Amniotic epithelial cell (primary cell): Measurements from ENCODE around the gene TMEM272.
A peak's percentile ranks its signal among the peaks of the same experiment; 100 is the strongest.

Source experiments
- DNase-seq: peaks from one replicate; pipeline ENCODE4 v3.0.0-alpha.2; 2010; ENCODE audit warnings: low read depth

TMEM272 gene

DNA sequence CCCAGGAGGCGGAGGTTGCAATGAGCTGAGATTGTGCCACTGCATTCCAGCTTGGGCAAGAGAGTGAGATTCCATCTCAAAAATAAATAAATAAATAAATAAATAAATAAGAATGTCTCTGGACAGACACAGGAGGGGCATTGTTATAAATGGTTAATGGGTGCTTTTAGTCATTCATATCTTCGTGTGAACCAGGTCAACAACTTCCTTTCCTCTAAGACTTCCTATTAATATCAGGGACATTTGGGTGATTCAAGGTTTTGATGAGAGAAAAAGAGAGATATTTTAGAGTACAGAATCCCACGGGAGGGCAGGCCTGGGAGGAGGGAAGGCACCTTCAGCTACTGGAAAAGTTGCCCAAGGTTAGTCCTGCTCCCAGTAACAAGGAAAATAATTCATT is 64.9 kb downstream of the TMEM272 start:
- peak; percentile 50 for DNase-seq

DNA sequence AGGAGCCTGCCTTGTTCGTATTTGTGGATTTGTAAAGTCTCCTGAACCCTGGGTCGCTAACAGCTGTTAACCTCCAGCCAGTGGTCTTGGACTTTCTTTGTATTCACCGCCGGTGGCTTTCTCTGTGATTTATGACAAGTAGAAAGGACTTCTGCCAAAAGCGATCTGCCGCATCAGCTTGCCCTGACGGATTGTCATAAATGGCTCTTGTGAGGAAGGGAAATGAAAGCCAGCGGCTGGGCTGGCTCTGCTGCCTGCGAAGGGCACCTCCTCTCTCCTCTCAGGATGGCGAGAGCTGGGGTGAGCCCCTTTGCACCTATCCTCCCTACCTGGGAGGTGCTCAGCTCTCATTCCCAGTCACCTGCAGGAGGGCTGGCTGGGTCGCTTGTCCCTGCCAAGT is 66.6 kb downstream of the TMEM272 start:
- DNase-seq = no peak

DNA sequence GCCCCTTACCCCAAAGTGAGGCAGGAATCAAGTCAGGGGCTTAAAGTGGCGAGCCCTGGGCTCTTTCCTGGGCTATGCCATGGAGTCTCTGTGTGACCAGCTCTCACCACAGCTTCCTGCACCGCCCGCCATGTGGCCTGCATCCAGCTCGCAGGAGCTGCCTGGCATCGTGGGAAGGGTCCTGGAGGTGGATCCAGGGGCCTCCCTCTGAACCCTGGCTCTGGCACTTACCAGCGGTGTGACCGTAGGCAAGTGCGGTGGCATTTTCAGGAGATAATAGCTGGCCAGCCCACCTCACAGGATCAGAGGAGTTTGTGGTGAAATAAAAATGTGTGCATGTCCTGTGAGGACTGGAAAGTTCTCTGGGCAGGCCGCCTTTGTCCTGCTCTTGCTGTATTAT is 67.1 kb downstream of the TMEM272 start:
- DNase-seq = no peak

- no peak for DNase-seq
Observed at GRCh38 chr13:51776179-51776578, 68.8 kb downstream of the TMEM272 start.

GRCh38 chr13:51773515-51773914 is 71.5 kb downstream of the TMEM272 start:
- DNase-seq = no peak

GRCh38 chr13:51772781-51773180 is 72.2 kb downstream of the TMEM272 start:
- no peak for DNase-seq

DNA sequence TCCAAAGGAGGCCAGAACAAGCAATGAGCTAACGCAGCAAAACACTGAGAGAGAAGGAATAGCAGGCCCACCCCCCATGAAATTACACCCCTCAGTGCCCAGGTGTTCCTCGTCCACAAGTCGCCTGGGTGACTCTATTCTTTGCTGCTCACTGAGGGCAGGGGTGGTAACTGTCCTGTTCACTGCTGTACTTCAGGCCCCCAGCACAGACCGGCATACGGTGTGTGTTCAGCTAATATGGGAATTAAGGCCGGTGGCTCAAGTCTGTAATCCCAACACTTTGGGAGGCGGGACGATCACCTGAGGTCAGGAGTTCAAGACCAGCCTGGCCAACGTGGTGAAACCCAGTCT is 72.9 kb downstream of the TMEM272 start:
- no peak for DNase-seq

GRCh38 chr13:51771418-51772104 is 73.4 kb downstream of the TMEM272 start:
- DNase-seq = no peak

GRCh38 chr13:51770681-51771417 is 74.1 kb downstream of the TMEM272 start:
- DNase-seq = no peak

DNA sequence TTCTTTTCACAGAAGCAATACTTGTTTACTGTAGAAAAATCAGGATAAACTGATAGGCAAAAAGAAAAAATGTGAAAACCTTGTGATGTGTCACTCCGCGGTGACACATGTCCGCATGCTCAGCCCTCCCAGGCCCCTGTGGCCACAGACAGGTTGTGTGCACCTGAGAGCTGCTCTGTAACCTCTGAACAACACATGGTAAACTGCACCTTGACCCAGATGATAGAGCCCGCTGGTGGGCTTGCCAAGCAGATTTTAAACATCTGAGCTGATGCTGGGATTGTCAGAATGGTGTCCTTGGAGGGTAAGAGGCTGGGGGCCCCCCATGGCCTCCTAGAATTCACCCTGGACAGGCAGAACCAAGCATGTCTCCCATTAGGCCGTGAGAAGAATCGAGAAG is 74.8 kb downstream of the TMEM272 start:
- no peak for DNase-seq

DNA sequence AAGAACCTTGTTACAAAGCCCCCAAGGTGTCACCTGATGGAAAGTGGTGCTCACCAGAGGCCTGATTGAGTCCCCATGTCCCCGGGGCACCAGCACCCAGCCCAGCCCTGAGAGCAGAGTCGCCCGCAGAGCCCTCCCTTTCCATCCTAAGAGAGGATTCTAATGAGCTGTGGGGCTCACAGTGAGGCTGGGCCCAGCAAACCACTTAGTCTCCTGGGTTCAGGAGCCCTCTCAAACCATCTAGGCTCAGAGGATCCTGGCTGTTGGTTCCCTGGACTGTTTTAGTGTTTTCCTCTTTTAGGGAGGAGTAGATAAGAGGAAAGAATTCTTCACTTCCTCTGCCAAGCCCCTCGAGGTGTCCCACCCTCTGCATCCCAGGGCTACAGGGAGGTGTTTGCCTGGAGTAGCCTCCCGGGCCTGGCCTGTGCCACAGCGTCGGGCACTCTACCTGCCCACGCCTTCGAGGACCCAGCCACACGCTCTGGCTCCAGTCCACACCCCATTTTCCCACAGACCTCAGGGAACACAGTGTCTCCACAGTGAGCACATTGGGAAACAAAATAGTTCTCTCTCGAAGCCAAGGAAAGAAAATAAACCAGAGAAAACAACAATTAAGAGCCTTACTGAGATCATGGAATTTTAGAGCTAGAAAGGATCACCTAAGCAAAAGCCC is 75.4 kb downstream of the TMEM272 start:
- DNase-seq = peak; percentile 66

DNA sequence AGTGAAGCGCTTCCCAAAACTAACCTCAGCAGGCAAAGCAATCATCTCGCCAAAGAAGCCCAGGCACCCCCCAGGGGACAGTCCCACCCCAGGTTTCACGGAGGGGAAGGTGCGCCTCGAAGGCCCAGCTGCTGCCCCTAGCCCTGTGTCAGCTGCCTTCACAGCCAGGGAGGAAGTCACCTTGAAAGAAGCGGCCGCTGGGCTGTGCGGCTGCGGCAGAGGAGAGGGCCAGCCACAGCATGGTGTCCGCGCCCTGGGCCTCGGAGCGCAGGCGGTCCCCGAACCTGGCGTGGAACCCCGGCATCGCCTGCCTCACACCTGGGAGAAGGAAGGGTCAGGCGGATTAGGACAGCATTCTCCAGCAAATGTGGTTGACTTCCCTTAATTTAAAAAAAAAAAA is 76.0 kb downstream of the TMEM272 start:
- DNase-seq = no peak

- DNase-seq = no peak
Observed at GRCh38 chr13:51768378-51768921, 76.5 kb downstream of the TMEM272 start.

GRCh38 chr13:51767100-51767499 is 77.9 kb downstream of the TMEM272 start:
- DNase-seq = no peak

DNA sequence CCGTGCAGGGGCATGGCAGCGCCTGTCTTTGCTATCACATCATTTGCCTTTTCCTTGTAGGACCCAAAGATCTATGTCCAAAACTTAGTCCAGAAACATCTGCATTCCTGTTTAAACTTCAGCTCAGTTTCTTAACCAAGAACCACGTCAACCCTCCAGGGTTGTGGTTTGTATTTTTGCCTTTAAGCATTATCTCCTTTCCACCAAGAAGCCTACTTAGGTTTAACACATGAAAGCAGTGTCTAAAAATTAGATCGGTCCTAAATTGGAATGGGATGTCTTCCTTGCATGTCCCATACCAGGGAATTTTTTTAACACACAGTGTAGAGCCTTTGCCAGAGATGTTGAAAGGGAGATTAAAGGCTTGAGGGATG is 79.8 kb downstream of the TMEM272 start:
- peak; percentile 21 for DNase-seq

GRCh38 chr13:51764184-51765141 is 80.5 kb downstream of the TMEM272 start:
- peak; percentile 53 for DNase-seq

GRCh38 chr13:51763486-51763885 is 81.5 kb downstream of the TMEM272 start:
- DNase-seq = no peak
